ENCODE data around the gene ELK4.

DNA sequence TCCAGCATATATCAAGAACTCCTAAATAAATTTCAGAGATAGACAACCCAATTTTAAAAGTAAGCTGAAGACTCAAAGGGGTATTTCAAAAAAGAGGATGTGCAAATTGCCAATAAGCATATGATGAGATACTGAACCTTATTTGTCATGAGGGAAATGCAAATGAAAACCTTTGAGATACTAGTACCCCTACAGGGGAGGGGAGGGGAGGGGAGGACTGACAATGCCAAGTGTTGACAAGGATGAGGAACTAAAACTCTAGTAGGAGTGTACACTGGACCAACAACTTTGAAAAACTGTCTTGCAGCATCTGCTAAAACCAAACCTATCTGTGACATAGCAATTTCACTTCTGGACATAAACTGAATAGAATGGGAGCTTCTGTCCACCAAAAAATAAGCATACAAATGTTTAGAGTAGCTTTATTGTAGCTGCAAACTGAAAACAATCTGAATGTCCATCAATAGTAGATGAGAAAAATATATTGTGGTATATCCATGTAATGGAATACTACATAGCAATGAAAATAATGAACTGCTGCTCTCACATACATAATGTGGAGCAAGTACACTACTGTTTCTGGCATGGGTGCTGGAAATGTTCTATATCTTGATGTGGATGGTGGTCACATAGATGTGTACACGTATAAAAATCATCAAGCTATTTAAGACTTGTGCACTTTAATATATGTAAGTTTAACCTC is 70.2 kb downstream of the ELK4 start:
- TF ChIP-seq, protein P1, sequence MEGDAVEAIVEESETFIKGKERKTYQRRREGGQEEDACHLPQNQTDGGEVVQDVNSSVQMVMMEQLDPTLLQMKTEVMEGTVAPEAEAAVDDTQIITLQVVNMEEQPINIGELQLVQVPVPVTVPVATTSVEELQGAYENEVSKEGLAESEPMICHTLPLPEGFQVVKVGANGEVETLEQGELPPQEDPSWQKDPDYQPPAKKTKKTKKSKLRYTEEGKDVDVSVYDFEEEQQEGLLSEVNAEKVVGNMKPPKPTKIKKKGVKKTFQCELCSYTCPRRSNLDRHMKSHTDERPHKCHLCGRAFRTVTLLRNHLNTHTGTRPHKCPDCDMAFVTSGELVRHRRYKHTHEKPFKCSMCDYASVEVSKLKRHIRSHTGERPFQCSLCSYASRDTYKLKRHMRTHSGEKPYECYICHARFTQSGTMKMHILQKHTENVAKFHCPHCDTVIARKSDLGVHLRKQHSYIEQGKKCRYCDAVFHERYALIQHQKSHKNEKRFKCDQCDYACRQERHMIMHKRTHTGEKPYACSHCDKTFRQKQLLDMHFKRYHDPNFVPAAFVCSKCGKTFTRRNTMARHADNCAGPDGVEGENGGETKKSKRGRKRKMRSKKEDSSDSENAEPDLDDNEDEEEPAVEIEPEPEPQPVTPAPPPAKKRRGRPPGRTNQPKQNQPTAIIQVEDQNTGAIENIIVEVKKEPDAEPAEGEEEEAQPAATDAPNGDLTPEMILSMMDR (IDR thresholded peaks at IDR 0.05), result no peak
- TF ChIP-seq POLR2A (IDR thresholded peaks at IDR 0.05), result no peak
